Kidney (tissue), 14 donors: Measurements from ENCODE around the gene SLC22A23. TPM values are rescaled to one million over a fixed set of nuclear protein-coding genes. Genes with fewer than 3 reads are reported as not detected.

Experiments
- DNase-seq, 5 donors: peaks; one replicate each; pipeline ENCODE4 v3.0.0-alpha.2; 2013 to 2020
- FAIRE-seq: peaks from 2 replicates; lab custom pipeline; 2012; peaks lifted over from hg19 to GRCh38; lab: Jason Lieb, UNC
- H3K27ac ChIP-seq, 2 donors: one replicate each; pipeline ENCODE4 v1.7.0; 2013; ENCODE audit warnings: low read depth in 2 of 2, low read length in 2 of 2, inconsistent platforms in 1 of 2
- H3K27me3 ChIP-seq: one replicate; pipeline ENCODE4 v1.7.1; 2013; ENCODE audit warnings: low read length, inconsistent platforms; ENCODE audit not compliant: control insufficient read depth, insufficient read depth
- H3K36me3 ChIP-seq, 3 donors: one replicate each; pipeline versions ENCODE4 v1.7.0 to v1.7.1; 2013; ENCODE audit warnings: low read length in 3 of 3, control low read depth in 1 of 3, inconsistent platforms in 1 of 3; ENCODE audit not compliant: insufficient read depth in 3 of 3, control insufficient read depth in 2 of 3
- H3K4me1 ChIP-seq, 3 donors: one replicate each; pipeline versions ENCODE4 v1.7.0 to v1.7.1; 2013; ENCODE audit warnings: low read length in 3 of 3, inconsistent platforms in 1 of 3, low read depth in 1 of 3; ENCODE audit not compliant: control insufficient read depth in 2 of 3, insufficient read depth in 2 of 3
- H3K4me3 ChIP-seq, 3 donors: one replicate each; pipeline versions ENCODE4 v1.7.0 to v1.8.1; 2013; ENCODE audit warnings: low read length in 3 of 3, control low read depth in 1 of 3, inconsistent platforms in 1 of 3
- H3K9ac ChIP-seq, 3 donors: one replicate each; pipeline versions ENCODE4 v1.7.0 to v1.7.1; 2013; ENCODE audit warnings: low read length in 3 of 3, control low read depth in 1 of 3, inconsistent platforms in 1 of 3
- H3K9me3 ChIP-seq, 3 donors: one replicate each; pipeline versions ENCODE4 v1.7.0 to v1.7.1; 2013; ENCODE audit warnings: low read length in 3 of 3, control low read depth in 1 of 3, inconsistent platforms in 1 of 3; ENCODE audit not compliant: control insufficient read depth in 2 of 3, insufficient read depth in 1 of 3
- intact Hi-C: fragments of 100-400 bp; cut with DNase I; formaldehyde crosslinking; loops from one replicate; pipeline ENCODE4 v1.11.1; 2022
- polyA plus RNA-seq: library from polyadenylated mRNA; stranded (reverse); fragments of 350-450 nt; fragmentation: Illumina TruSeq; extraction: RNeasy Lipid Tissue Mini Kit (QIAGEN cat#74804); gene quantifications from one replicate; pipeline ENCODE4 v1.2.3, GENCODE V29; 2014; ENCODE audit warnings: low read depth, low replicate concordance; ENCODE audit not compliant: insufficient read depth
- total RNA-seq: library from RNA; stranded (reverse); fragmentation: NEBNext Ultra II Directional; extraction: Animal tissue kit (Norgen Biotek cat#: 25700); gene quantifications from one replicate; pipeline ENCODE4 v1.2.1, GENCODE V29; 2021
- TF ChIP-seq, protein P1 (sequence below): IDR thresholded peaks from 3 replicates; pipeline ENCODE4 v1.5.1; 2012; ENCODE audit warnings: mild to moderate bottlenecking, moderate library complexity, borderline replicate concordance; ENCODE audit not compliant: insufficient read depth; ENCODE audit errors: extremely low read depth
- donor health status: control.
- donor health status: control.
- donor health status: control.
- donor health status: control.
- donor health status: control.
- donor health status: DM: yes; HTN: yes; CAD: no.
- donor health status: Normal renal cell carcinoma (clear cell type).

SLC22A23 gene
- total and polyA plus RNA-seq, 2 donors from 2014 or later, result 5.3 to 5.7 TPM

DNA sequence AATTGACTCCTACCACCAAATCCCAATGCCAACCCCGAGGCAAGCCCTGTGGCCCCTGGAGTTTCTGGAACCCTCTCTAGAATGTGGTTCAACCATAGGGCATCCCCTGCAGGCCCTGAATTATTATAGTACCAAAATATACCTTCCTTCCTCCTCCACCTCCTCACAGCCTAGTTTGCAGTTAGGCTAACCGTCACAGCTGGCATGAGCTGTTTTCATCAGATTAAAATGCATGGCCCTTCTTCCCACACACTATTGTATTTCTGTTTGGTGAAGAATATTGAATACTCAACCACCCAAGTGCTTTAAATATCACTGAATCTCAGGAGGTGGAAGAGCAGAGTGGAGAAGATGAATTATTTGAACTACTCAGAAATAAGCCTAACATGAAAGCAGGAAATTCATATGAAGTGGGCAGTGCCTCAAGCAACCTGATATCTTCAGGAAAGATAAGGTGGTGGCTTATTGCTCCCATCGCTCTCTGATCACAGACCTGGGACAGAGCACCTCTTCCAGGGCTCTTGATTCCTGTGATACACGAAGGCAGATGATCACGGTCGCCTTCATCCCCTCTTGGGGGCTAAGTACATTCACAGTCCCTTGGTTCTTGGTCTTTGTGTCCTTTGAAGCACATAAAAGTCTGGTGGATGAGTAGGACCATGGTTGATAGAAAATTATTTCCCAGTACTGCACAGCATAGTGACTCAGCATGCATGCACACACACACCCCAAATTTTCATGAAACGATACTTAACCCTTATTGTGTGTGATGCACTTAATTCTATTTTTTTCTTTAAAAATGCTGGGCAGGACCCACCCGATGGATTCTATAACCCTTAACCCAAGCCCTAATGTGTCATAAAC, 107.2 kb downstream of the SLC22A23 start:
- FAIRE-seq, result no peak
- intact Hi-C loops, result no loop called here
- Histone ChIP-seq H3K4me1 (peaks cover 12 to 41% (median 24%) of the 10 kb centered on the region in 3 donors), H3K9ac (no peak overlapping the region), H3K36me3 (peaks cover 0 to 2% (median 0%) of the 10 kb centered on the region in 3 donors), H3K27ac (no peak overlapping the region), H3K4me3 (no peak overlapping the region), H3K27me3 (no peaks in the 10 kb centered on the region), H3K9me3 (no peaks in the 10 kb centered on the region)
- TF ChIP-seq, protein P1, sequence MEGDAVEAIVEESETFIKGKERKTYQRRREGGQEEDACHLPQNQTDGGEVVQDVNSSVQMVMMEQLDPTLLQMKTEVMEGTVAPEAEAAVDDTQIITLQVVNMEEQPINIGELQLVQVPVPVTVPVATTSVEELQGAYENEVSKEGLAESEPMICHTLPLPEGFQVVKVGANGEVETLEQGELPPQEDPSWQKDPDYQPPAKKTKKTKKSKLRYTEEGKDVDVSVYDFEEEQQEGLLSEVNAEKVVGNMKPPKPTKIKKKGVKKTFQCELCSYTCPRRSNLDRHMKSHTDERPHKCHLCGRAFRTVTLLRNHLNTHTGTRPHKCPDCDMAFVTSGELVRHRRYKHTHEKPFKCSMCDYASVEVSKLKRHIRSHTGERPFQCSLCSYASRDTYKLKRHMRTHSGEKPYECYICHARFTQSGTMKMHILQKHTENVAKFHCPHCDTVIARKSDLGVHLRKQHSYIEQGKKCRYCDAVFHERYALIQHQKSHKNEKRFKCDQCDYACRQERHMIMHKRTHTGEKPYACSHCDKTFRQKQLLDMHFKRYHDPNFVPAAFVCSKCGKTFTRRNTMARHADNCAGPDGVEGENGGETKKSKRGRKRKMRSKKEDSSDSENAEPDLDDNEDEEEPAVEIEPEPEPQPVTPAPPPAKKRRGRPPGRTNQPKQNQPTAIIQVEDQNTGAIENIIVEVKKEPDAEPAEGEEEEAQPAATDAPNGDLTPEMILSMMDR, result no peak
- DNase-seq, result no peak

DNA sequence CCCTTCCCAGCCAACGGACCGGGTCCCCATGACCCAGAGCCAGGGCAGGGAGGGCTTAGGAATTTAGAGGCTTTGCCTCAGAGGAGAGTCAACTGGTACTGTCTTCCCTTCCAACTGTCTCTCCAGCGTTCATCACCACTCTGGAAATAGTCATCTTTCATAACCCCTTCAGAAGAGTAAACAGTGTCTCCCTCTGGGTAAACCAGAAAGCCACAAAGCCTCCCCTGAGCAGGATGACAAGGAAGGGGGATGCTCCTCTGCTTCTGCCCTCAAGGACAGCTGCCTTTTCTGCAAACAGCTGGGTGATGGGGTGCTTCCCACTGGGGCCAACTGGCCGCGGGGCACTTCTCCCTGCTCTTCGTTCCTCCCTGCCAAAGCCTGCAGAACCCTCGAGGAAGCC, 108.0 kb downstream of the SLC22A23 start:
- H3K27me3 ChIP-seq, result no peaks in the 10 kb centered on the region
- no peak overlapping the region for H3K9ac ChIP-seq
- no peaks in the 10 kb centered on the region for H3K9me3 ChIP-seq
- FAIRE-seq, result no peak
- no peak overlapping the region for H3K4me3 ChIP-seq
- no peak for DNase-seq
- peaks cover 11 to 35% (median 16%) of the 10 kb centered on the region in 3 donors for H3K4me1 ChIP-seq
- intact Hi-C loops, result no loop called here
- TF ChIP-seq, protein P1, result no peak
- H3K27ac ChIP-seq, result no peak overlapping the region
- H3K36me3 ChIP-seq, result peaks cover 0 to 2% (median 0%) of the 10 kb centered on the region in 3 donors

DNA sequence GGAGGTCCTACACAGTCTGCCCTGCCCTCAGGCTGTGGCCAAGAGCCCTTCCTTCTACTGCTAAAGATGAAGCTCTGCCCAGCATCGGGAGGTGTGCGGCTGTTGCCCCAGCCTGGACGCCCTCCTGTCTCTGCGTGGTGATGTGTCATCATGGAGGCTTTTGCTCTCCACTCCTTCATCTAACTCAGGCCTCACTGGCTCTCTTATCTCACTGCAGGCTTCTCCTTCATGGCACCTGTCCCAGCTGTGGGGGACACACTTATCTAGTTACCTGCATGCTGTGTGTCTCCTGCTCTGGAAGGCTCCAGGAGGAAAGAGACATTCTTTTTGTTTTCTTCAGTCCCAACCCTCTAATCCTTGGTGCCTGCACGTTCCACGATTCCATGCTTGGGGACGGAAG, 109.0 kb downstream of the SLC22A23 start:
- intact Hi-C loops, result no loop called here
- Histone ChIP-seq H3K27ac (no peak overlapping the region), H3K9ac (no peak overlapping the region), H3K27me3 (no peaks in the 10 kb centered on the region), H3K4me3 (no peak overlapping the region), H3K9me3 (no peaks in the 10 kb centered on the region), H3K4me1 (peaks cover 6 to 28% (median 7%) of the 10 kb centered on the region in 3 donors), H3K36me3 (peaks cover 0 to 2% (median 0%) of the 10 kb centered on the region in 3 donors)
- no peak for DNase-seq
- FAIRE-seq, result no peak
- TF ChIP-seq, protein P1, result no peak
